CD4-positive, alpha-beta T cell (primary cell): ENCODE results near the gene SNTG2. TPM values are rescaled to one million over a fixed set of nuclear protein-coding genes. Genes with fewer than 3 reads are reported as not detected.

Experiments used
- ATAC-seq: fragments of 200-7000 bp; cut with Tn5 transposase; one replicate; pipeline ENCODE4 v1.10.0; 2022; ENCODE audit warnings: mild to moderate bottlenecking; ENCODE audit not compliant: poor library complexity
- CTCF ChIA-PET: fragments of 350-600 bp; sonication (Branson Sonifier 250); formaldehyde crosslinking; loops from one replicate; lab custom pipeline; 2021; ENCODE audit warnings: antibody characterized with exemption, inconsistent platforms; lab: Charles Lee
- POLR2A ChIA-PET: fragments of 350-600 bp; sonication (Branson Sonifier 250); formaldehyde crosslinking; loops from one replicate; lab custom pipeline; 2021; ENCODE audit warnings: antibody characterized with exemption, inconsistent platforms; lab: Charles Lee
- DNase-seq, 14 experiments: peaks; one replicate each; pipeline ENCODE4 v3.0.0-alpha.2; 2013 to 2020; ENCODE audit warnings: mixed read lengths in 2 of 14
- H3K27ac ChIP-seq, 2 donors: one replicate each; pipeline versions ENCODE4 v1.5.1 to v1.7.0; 2013; ENCODE audit warnings: low read length in 2 of 2, low read depth in 1 of 2, mild to moderate bottlenecking in 1 of 2
- H3K27me3 ChIP-seq, 2 experiments: 1 replicate in 1 of 2; 2 replicates in 1 of 2; pipeline versions ENCODE4 v1.6.1 to v1.7.0; 2013; ENCODE audit warnings: low read length in 2 of 2, control low read depth in 1 of 2, mild to moderate bottlenecking in 1 of 2, moderate library complexity in 1 of 2; ENCODE audit not compliant: insufficient read depth in 2 of 2, control insufficient read depth in 1 of 2
- H3K36me3 ChIP-seq: one replicate; pipeline ENCODE4 v1.6.1; 2013; ENCODE audit warnings: low read length, control low read depth; ENCODE audit not compliant: insufficient read depth
- H3K4me1 ChIP-seq: one replicate; pipeline ENCODE4 v1.6.1; 2013; ENCODE audit warnings: low read length, control low read depth; ENCODE audit not compliant: insufficient read depth
- H3K4me3 ChIP-seq: one replicate; pipeline ENCODE4 v1.5.1; 2013; ENCODE audit warnings: mild to moderate bottlenecking, low read length, moderate library complexity
- H3K9me3 ChIP-seq, 2 experiments: 1 replicate in 1 of 2; 2 replicates in 1 of 2; pipeline versions ENCODE4 v1.6.1 to v1.7.0; 2013; ENCODE audit warnings: low read length in 2 of 2, mild to moderate bottlenecking in 2 of 2, control low read depth in 1 of 2, moderate library complexity in 1 of 2; ENCODE audit not compliant: control insufficient read depth in 1 of 2, insufficient read depth in 1 of 2
- H3K27ac Mint-ChIP-seq: one replicate; pipeline ENCODE4 v1.8.0; 2020; ENCODE audit warnings: mixed read lengths
- H3K27me3 Mint-ChIP-seq: one replicate; pipeline ENCODE4 v1.8.0; 2021; ENCODE audit warnings: mixed read lengths
- H3K36me3 Mint-ChIP-seq: one replicate; pipeline ENCODE4 v1.8.0; 2021; ENCODE audit warnings: low read depth, mixed read lengths
- H3K4me1 Mint-ChIP-seq: one replicate; pipeline ENCODE4 v1.8.0; 2021; ENCODE audit warnings: low read depth, mixed read lengths
- H3K4me3 Mint-ChIP-seq: one replicate; pipeline ENCODE4 v1.8.0; 2020; ENCODE audit warnings: mild to moderate bottlenecking, mixed read lengths
- H3K9me3 Mint-ChIP-seq: one replicate; pipeline ENCODE4 v1.8.0; 2020; ENCODE audit warnings: mixed read lengths
- intact Hi-C, 2 experiments: fragments of 100-400 bp; cut with DNase I in 1 of 2; cut with micrococcal nuclease in 1 of 2; formaldehyde crosslinking; loops; one replicate each; pipeline versions ENCODE4 v1.15.1 to v1.9.0; 2023 to 2025; cut with DNase I, micrococcal nuclease
- total RNA-seq, 174 experiments: library from RNA in 2 of 174; stranded (reverse) in 2 of 174; gene quantifications; one replicate each; pipeline ENCODE4 v1.2.3 and lab custom pipeline; 2021 to 2026
- TF ChIP-seq, protein P1 (sequence below): fragments of 200-600 bp; IDR thresholded peaks from one replicate; pipeline ENCODE4 v1.8.0; 2022; ENCODE audit warnings: antibody characterized with exemption, mild to moderate bottlenecking

The SNTG2 gene
- total RNA-seq, 2 experiments from 2014 or later, result 1.1 to 1.5 TPM

DNA sequence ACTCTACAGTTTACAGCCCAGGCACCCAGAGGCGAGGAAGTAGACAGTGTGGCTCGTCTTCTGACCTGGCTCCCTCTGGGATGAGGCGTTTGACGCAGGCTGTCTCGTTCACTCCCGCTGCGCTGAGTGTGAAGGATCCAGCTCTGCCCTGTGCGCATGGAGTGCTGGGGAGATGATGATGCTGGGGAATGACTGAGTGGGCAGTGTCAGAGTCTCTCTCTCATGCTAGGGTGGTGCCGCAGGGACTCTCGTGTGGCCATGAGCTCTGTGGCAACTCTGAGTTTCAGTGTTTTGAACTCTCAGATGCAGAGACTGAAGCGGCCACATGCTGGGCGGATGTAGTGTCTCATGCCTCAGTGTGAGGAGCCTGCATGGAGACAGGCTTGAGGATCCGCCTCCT, 344.3 kb downstream of the SNTG2 start:
- Histone ChIP-seq H3K27me3 (no peaks in the 10 kb centered on the region), H3K27ac (no peak overlapping the region), H3K9me3 (peaks cover 0 to 3% of the 10 kb centered on the region in 2 experiments), H3K4me3 (no peak overlapping the region), H3K36me3 (no peaks in the 10 kb centered on the region), H3K4me1 (no peaks in the 10 kb centered on the region)
- ATAC-seq (no peak), DNase-seq (no peak)
- H3K27me3 Mint-ChIP-seq, result peaks cover 4% of the 10 kb centered on the region
- no peaks in the 10 kb centered on the region for H3K36me3 Mint-ChIP-seq
- peaks cover 3% of the 10 kb centered on the region for H3K9me3 Mint-ChIP-seq
- intact Hi-C loops, result no loop called here
- H3K4me3 Mint-ChIP-seq, result no peak overlapping the region
- CTCF ChIA-PET, result no interaction called here
- H3K27ac Mint-ChIP-seq, result no peak overlapping the region
- TF ChIP-seq, protein P1, sequence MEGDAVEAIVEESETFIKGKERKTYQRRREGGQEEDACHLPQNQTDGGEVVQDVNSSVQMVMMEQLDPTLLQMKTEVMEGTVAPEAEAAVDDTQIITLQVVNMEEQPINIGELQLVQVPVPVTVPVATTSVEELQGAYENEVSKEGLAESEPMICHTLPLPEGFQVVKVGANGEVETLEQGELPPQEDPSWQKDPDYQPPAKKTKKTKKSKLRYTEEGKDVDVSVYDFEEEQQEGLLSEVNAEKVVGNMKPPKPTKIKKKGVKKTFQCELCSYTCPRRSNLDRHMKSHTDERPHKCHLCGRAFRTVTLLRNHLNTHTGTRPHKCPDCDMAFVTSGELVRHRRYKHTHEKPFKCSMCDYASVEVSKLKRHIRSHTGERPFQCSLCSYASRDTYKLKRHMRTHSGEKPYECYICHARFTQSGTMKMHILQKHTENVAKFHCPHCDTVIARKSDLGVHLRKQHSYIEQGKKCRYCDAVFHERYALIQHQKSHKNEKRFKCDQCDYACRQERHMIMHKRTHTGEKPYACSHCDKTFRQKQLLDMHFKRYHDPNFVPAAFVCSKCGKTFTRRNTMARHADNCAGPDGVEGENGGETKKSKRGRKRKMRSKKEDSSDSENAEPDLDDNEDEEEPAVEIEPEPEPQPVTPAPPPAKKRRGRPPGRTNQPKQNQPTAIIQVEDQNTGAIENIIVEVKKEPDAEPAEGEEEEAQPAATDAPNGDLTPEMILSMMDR, result no peak
- POLR2A ChIA-PET, result no interaction called here
- no peaks in the 10 kb centered on the region for H3K4me1 Mint-ChIP-seq

DNA sequence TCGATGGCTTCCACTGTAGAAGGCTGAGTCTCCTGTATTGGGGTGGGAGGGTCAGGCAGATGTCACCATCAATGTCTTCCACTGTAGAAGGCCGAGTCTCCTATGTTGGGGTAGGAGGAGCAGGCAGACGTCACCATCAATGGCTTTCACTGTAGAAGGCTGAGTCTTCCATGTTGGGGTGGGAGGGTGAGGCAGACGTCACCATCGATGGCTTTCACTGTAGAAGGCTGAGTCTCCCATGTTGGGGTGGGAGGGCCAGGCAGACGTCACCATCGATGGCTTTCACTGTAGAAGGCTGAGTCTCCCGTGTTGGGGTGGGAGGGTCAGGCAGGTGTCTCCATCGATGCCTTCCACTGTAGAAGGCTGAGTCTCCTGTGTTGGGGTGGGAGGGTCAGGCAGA, 345.1 kb downstream of the SNTG2 start:
- DNase-seq (no peak), ATAC-seq (no peak)
- POLR2A ChIA-PET, result no interaction called here
- H3K27me3 Mint-ChIP-seq, result peaks cover 4% of the 10 kb centered on the region
- Histone ChIP-seq H3K36me3 (no peaks in the 10 kb centered on the region), H3K9me3 (peaks cover 0 to 3% of the 10 kb centered on the region in 2 experiments), H3K4me1 (no peaks in the 10 kb centered on the region), H3K4me3 (no peak overlapping the region), H3K27me3 (no peaks in the 10 kb centered on the region), H3K27ac (no peak overlapping the region)
- CTCF ChIA-PET, result no interaction called here
- no peak overlapping the region for H3K4me3 Mint-ChIP-seq
- H3K4me1 Mint-ChIP-seq, result no peaks in the 10 kb centered on the region
- TF ChIP-seq, protein P1, result no peak
- intact Hi-C loops, result no loop called here
- H3K36me3 Mint-ChIP-seq, result no peaks in the 10 kb centered on the region
- no peak overlapping the region for H3K27ac Mint-ChIP-seq
- peaks cover 3% of the 10 kb centered on the region for H3K9me3 Mint-ChIP-seq

DNA sequence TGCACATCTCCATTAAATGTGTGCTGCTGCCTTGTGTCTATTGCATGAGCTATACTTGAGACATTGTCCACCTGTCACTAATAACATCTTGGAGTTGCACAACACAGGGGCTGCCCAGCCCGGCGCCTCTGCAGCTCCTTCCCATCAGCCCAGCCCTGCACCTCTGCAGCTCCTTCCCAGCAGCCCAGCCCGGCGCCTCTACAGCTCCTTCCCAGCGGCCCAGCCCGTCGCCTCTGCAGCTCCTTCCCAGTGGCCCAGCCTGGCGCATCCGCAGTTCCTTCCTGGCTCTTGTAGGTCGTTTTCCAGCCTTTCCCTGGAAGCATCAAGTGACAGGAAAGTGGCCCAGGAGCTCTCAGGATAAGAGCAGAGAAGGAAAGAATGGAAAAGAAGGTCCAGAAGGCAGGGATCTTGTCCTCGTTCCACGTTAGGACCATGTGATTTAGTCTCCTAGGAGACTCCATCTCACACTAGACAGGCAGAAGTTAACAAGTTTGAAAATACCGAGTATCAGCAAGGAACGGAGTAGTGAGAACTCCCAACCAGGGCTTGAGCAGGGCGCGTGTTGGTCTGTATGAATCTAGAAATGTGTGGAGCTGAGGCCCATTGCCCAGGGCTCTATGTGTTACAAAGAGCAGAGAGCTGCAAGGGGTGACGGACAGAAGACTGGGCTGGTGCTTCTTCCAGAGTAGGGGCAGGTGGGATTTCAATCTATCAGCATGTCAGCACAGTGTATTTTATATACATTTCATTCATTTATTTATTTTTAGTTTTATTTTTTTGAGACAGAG, 346.9 kb downstream of the SNTG2 start:
- DNase-seq (no peak), ATAC-seq (no peak)
- Mint-ChIP-seq H3K4me3 (no peak overlapping the region), H3K36me3 (no peaks in the 10 kb centered on the region), H3K4me1 (peaks cover 3% of the 10 kb centered on the region), H3K9me3 (peaks cover 1% of the 10 kb centered on the region), H3K27ac (no peak overlapping the region), H3K27me3 (peaks cover 4% of the 10 kb centered on the region)
- TF ChIP-seq, protein P1, result no peak
- no peak overlapping the region for H3K27ac ChIP-seq
- H3K9me3 ChIP-seq, result peaks cover 0 to 3% of the 10 kb centered on the region in 2 experiments
- H3K4me3 ChIP-seq, result no peak overlapping the region
- no peaks in the 10 kb centered on the region for H3K36me3 ChIP-seq
- intact Hi-C loops, result no loop called here
- CTCF ChIA-PET, result no interaction called here
- H3K4me1 ChIP-seq, result no peaks in the 10 kb centered on the region
- no peaks in the 10 kb centered on the region for H3K27me3 ChIP-seq
- POLR2A ChIA-PET, result no interaction called here
